Activated CD8-positive, alpha-beta memory T cell treated with anti-CD3 and anti-CD28 coated beads for 48 hours (primary cell): Measurements from ENCODE around the gene SLC25A38.

Experiments
- DNase-seq, 3 experiments: peaks; one replicate each; pipeline ENCODE4 v3.0.0-alpha.2; 2020; ENCODE audit warnings: low read depth in 2 of 3, low spot score in 2 of 3

SLC25A38 gene

DNA sequence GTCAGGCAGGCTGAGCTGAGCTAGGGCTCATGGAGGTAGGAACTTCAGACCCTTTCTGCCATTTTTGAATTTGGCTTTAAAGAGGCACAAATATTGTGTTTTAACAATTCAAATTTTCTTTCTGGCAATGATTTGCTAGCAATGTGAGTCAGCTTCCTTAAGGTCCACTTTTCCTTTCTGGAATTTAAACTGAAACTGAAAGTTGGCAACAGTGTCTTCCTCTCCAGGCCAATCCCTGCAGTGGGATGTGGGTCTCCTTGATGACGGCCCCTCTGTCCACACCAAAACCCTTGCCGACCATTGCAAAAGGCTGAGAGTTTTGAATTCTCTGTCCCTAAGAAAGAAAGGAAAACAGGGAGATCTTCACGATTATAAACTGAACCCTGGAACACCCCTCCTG, 50.5 kb downstream of the SLC25A38 start:
- no peak for DNase-seq

DNA sequence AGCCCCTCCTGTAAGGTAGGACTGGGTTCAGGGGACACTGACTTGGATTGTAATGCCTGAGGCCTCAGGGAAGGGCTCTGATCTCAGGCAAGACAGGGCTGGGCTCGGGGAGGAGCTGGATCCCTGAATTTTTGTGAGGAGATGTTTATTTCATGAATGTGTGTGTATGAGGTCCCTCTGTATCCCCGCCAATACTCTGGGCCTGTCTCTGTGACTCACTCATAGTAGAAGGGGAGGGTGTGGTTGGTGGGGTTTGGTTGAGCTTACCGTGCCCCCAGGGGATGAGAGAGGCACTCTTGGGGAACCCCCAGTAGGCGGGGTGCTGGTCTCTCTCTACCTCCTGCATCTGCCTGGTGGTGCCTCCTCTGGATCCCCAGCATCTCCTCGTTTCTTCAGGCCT, 51.4 kb downstream of the SLC25A38 start:
- no peak for DNase-seq

DNA sequence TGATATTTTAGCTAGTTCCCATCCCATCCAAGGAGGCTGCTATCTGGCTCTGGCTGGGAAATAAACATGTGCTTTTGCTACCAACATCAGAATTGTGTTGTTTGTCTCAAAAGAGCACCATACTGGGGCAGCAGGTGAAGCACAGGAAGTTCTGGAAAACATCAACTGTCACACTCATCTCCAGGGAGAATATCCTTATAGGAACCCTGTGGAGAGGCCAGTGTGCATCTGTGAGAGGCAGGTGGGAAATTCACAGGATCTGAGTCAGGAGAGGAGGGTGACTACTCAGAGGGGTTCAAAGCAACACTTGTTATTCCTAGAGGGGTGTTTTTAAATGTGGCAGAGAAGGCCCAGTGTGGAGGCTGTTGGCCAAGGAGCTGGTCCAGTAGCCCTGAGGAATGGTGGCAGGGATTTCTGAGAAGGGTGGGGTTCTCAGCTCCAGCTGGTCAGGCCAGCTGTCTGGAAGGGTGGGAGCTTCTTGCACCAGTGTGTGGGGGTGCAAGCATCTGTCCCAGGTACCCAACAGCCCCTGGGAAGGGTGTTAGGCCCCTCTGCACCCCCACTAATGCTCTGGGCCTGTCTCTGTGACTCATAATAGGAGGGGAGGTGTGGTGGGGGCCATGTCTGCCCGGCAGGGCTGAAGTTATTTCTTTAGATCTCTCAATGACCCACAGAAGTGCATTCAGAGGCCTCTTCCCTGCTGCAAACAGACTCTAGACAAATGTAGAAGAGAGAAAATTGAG, 52.0 kb downstream of the SLC25A38 start:
- no peak for DNase-seq

DNA sequence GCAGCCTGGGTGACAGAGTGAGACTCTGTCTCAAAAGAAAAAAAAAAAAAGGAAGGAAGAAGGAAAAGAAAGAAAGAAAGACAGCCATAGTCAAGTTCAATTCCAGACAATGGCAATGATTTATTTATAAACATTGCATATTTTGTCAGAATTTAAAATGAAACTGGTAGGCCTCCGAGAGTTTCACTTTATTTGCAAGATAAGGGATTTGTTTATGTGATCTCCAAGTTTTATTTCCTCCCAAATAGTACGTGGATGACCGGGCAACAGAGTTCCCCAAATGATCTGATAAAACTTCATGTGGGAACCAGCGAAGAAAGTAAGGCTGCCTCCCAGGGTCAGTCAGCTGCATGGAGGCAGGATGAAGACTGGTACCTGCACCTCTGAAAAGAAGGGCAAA, 55.7 kb downstream of the SLC25A38 start:
- no peak for DNase-seq

DNA sequence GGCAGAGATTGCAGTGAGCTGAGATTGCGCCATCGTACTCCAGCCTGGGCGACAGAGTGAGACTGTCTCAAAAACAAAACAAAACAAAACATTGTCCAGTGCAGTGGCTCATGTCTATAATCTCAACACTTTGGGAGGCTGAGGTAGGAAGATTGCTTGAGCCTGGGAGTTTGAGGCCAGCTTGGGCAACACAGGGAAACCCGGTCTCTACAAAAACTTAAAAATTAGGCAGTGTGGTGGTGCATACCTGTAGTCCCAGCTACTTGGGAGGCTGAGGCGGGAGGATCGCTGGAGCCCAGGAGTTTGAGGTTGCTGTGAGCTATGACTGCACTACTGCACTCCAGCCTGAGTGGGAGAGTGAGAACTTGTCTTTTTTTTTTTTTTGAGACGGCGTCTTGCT, 57.1 kb downstream of the SLC25A38 start:
- no peak for DNase-seq

DNA sequence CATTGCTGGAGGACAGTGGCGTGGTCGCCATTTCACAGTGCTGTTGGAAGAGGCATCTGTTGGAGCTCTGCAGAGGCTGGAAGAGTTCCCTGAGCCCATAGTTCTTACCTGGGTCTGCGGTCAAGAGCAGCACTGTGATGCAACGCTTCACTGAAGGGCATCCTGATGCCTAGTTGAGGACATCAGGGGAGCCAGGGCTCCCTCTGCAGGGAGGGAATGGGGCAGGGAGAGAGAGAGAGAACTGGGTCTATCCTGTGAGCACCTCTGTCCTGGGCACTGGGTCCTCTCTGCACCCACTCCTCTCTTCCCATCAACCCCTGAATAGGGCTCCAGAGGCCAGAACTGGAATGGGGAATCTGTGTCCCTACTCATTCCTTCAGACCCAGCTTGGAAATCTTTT, 60.4 kb downstream of the SLC25A38 start:
- no peak for DNase-seq

DNA sequence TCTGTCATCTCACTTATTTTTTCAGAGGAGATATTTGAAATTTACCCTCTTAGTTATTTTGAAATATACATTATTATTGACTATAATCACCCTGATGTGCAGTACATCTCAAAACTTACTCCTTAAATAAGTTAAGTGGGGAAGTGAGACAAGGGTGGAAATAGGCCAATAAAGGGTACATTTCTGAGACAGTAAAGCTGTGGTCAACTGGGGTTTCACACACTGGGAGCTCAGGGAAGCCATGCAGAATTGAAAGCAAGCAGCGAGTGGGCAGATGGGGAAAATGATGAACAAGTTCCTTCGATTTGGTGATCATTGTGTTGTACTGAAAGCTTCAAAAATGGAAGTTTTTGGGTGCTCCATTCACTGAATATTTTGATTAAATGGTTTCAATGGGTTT, 62.8 kb downstream of the SLC25A38 start:
- DNase-seq, result no peak

DNA sequence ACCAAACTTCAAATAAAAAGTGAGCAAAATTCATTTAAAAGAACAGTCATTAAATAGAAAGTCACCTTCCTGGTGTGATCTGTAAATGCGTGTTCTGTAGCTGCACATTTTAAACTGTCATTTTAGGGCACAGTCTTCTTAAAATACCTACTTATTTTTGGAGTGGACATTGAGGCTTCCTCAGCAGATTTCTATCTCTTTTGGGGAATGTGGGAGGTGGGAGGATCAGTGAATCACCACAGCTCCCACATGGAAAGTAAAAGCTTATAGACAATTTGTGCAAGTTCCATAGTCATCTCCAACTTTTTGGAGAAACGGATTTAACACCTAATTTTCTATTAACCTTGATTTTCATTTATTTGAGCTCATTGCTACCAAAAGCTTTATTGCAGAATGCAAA, 63.3 kb downstream of the SLC25A38 start:
- DNase-seq, result no peak
